Measurements from ENCODE around the gene PLG.

PLG gene

GRCh38 chr6:160790028-160790792, 88.2 kb downstream of the PLG start:
- ChIA-PET CTCF (interaction anchor here (0.8 to 0.9 kb wide), 3 partner anchors 13 to 1661 kb away, joined by 3 to 4 read pairs (median 3); no protein-coding TSS in a partner anchor), POLR2A (no interaction called here)
- TF ChIP-seq ZNF623 (tag by site-specific recombination; IDR thresholded peaks at IDR 0.05) (no peak), ZNF184 (tag by site-specific recombination; IDR thresholded peaks at IDR 0.05) (no peak), ZNF404 (tag by site-specific recombination; IDR thresholded peaks at IDR 0.05) (no peak), PRDM1 (tag by site-specific recombination; IDR thresholded peaks at IDR 0.05) (peak; percentile 84)
- H3K36me3 ChIP-seq (ENCODE audit: control insufficient read depth in 2 of 2, insufficient read depth in 1 of 2, low read length in 2 of 2), result no peaks in the 10 kb centered on the region
- H3K27ac ChIP-seq (ENCODE audit: extremely low read depth, low read depth, low read length), result no peak overlapping the region
- no peak overlapping the region for H3K4me3 ChIP-seq (ENCODE audit: low read depth, low read length)
- H3K4me1 ChIP-seq (ENCODE audit: control insufficient read depth, insufficient read depth, low read length), result no peaks in the 10 kb centered on the region
- no peaks in the 10 kb centered on the region for H3K9me3 ChIP-seq (ENCODE audit: control insufficient read depth, insufficient read depth, low read depth, low read length)

DNA sequence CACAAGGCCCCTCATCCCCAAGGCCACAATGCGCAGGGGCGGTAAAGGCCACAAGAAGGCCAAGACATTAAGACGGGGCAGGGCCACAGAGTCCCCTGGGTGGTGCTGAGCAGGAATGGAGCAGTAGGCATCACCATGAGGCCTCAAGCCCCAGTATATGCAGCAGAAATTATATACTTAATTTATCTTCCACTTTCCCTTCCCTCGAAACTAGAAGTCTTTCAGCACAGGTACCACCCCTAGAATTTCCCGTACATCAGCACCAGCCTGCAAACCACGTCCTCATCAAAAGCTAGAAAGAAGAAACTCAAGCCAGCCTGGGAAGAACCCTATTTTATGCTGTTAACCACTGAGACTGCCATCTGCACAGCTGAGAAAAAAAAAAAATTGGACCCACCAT, 89.4 kb downstream of the PLG start:
- no peaks in the 10 kb centered on the region for H3K9me3 ChIP-seq (ENCODE audit: control insufficient read depth, insufficient read depth, low read depth, low read length)
- no peak for TF ChIP-seq ZNF132 (tag by site-specific recombination; IDR thresholded peaks at IDR 0.05; ENCODE audit: borderline replicate concordance)
- TF ChIP-seq ZNF174 (tag by site-specific recombination; IDR thresholded peaks at IDR 0.05), result no peak
- TF ChIP-seq, protein P1, sequence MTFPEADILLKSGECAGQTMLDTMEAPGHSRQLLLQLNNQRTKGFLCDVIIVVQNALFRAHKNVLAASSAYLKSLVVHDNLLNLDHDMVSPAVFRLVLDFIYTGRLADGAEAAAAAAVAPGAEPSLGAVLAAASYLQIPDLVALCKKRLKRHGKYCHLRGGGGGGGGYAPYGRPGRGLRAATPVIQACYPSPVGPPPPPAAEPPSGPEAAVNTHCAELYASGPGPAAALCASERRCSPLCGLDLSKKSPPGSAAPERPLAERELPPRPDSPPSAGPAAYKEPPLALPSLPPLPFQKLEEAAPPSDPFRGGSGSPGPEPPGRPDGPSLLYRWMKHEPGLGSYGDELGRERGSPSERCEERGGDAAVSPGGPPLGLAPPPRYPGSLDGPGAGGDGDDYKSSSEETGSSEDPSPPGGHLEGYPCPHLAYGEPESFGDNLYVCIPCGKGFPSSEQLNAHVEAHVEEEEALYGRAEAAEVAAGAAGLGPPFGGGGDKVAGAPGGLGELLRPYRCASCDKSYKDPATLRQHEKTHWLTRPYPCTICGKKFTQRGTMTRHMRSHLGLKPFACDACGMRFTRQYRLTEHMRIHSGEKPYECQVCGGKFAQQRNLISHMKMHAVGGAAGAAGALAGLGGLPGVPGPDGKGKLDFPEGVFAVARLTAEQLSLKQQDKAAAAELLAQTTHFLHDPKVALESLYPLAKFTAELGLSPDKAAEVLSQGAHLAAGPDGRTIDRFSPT (tag by site-specific recombination; IDR thresholded peaks at IDR 0.05), result no peak
- no peak for TF ChIP-seq ZNF391 (tag by site-specific recombination; IDR thresholded peaks at IDR 0.05; ENCODE audit: borderline replicate concordance, low read depth)
- no peak for TF ChIP-seq KLF9 (tag by site-specific recombination; IDR thresholded peaks at IDR 0.05; ENCODE audit: low read depth)
- TF ChIP-seq ZNF274 (IDR thresholded peaks at IDR 0.05; ENCODE audit: low read length), result no peak
- no peak for TF ChIP-seq ZNF274 (tag by site-specific recombination; IDR thresholded peaks at IDR 0.05; ENCODE audit: borderline replicate concordance)
- TF ChIP-seq, protein P2, sequence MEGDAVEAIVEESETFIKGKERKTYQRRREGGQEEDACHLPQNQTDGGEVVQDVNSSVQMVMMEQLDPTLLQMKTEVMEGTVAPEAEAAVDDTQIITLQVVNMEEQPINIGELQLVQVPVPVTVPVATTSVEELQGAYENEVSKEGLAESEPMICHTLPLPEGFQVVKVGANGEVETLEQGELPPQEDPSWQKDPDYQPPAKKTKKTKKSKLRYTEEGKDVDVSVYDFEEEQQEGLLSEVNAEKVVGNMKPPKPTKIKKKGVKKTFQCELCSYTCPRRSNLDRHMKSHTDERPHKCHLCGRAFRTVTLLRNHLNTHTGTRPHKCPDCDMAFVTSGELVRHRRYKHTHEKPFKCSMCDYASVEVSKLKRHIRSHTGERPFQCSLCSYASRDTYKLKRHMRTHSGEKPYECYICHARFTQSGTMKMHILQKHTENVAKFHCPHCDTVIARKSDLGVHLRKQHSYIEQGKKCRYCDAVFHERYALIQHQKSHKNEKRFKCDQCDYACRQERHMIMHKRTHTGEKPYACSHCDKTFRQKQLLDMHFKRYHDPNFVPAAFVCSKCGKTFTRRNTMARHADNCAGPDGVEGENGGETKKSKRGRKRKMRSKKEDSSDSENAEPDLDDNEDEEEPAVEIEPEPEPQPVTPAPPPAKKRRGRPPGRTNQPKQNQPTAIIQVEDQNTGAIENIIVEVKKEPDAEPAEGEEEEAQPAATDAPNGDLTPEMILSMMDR (tag by site-specific recombination; IDR thresholded peaks at IDR 0.05), result no peak
- TF ChIP-seq ZNF426 (tag by site-specific recombination; IDR thresholded peaks at IDR 0.05), result no peak
- TF ChIP-seq, protein P3, sequence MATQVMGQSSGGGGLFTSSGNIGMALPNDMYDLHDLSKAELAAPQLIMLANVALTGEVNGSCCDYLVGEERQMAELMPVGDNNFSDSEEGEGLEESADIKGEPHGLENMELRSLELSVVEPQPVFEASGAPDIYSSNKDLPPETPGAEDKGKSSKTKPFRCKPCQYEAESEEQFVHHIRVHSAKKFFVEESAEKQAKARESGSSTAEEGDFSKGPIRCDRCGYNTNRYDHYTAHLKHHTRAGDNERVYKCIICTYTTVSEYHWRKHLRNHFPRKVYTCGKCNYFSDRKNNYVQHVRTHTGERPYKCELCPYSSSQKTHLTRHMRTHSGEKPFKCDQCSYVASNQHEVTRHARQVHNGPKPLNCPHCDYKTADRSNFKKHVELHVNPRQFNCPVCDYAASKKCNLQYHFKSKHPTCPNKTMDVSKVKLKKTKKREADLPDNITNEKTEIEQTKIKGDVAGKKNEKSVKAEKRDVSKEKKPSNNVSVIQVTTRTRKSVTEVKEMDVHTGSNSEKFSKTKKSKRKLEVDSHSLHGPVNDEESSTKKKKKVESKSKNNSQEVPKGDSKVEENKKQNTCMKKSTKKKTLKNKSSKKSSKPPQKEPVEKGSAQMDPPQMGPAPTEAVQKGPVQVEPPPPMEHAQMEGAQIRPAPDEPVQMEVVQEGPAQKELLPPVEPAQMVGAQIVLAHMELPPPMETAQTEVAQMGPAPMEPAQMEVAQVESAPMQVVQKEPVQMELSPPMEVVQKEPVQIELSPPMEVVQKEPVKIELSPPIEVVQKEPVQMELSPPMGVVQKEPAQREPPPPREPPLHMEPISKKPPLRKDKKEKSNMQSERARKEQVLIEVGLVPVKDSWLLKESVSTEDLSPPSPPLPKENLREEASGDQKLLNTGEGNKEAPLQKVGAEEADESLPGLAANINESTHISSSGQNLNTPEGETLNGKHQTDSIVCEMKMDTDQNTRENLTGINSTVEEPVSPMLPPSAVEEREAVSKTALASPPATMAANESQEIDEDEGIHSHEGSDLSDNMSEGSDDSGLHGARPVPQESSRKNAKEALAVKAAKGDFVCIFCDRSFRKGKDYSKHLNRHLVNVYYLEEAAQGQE (tag by site-specific recombination; IDR thresholded peaks at IDR 0.05), result no peak
- TF ChIP-seq ZNF112 (tag by site-specific recombination; IDR thresholded peaks at IDR 0.05), result no peak
- no peak for TF ChIP-seq ZNF175 (tag by site-specific recombination; IDR thresholded peaks at IDR 0.05)
- no peak for TF ChIP-seq ZBTB17 (tag by site-specific recombination; IDR thresholded peaks at IDR 0.05)
- no peak for TF ChIP-seq HOXD13 (CRISPR knock-in tag; IDR thresholded peaks at IDR 0.05; ENCODE audit: borderline replicate concordance)
- no peak for TF ChIP-seq GLIS2 (tag by site-specific recombination; IDR thresholded peaks at IDR 0.05)
- no peak for TF ChIP-seq SP2 (tag by site-specific recombination; IDR thresholded peaks at IDR 0.05)
- ChIA-PET CTCF (interaction anchor here (1.0 to 1.1 kb wide), 2 partner anchors 59 to 580 kb away, joined by 5 read pairs; no protein-coding TSS in a partner anchor), POLR2A (no interaction called here)
- no peaks in the 10 kb centered on the region for H3K36me3 ChIP-seq (ENCODE audit: control insufficient read depth in 2 of 2, insufficient read depth in 1 of 2, low read length in 2 of 2)
- H3K4me1 ChIP-seq (ENCODE audit: control insufficient read depth, insufficient read depth, low read length), result no peaks in the 10 kb centered on the region
- no peak overlapping the region for H3K4me3 ChIP-seq (ENCODE audit: low read depth, low read length)
- no peak overlapping the region for H3K27ac ChIP-seq (ENCODE audit: extremely low read depth, low read depth, low read length)
